Renal pelvis (tissue), 4 donors: ENCODE results near the gene PTTG1IP2. TPM values are rescaled to one million over a fixed set of nuclear protein-coding genes. Genes with fewer than 3 reads are reported as not detected.

Source experiments
- DNase-seq: peaks from one replicate; pipeline ENCODE4 v3.0.0-alpha.2; 2013
- polyA plus RNA-seq, 3 donors: library from polyadenylated mRNA; unstranded; fragments of 120-200 nt; gene quantifications; one replicate each; pipeline ENCODE4 v1.2.1, GENCODE V29; 2013; ENCODE audit not compliant: insufficient read length in 3 of 3

Gene PTTG1IP2
- polyA plus RNA-seq, 3 donors: 0.70 TPM; not detected in 2

- no peak for DNase-seq
These were observed 5.1 kb downstream of the PTTG1IP2 start for GRCh38 chr7:90474284-90475210.

DNA sequence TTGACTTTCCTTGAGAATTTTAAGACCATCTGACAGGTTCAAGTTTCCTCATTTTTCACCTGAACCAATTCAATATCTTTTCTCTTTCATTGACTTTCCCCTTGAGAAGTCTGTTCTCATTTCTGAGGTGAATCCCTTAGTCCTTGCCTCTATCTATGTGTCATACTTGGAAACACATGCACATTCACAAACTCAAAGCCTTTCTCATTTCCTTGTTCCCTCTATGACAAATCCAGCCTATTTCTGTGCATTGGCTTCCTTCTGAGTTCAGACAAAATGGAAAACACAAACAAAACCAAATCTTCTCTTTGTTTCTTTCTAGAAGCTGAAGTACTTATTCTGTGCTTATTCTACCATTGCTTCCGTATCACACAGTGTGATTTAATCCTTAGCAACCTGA lies 13.8 kb downstream of the PTTG1IP2 start:
- DNase-seq: no peak

- DNase-seq: no peak
These were observed 15.3 kb downstream of the PTTG1IP2 start for GRCh38 chr7:90484706-90485105.

DNA sequence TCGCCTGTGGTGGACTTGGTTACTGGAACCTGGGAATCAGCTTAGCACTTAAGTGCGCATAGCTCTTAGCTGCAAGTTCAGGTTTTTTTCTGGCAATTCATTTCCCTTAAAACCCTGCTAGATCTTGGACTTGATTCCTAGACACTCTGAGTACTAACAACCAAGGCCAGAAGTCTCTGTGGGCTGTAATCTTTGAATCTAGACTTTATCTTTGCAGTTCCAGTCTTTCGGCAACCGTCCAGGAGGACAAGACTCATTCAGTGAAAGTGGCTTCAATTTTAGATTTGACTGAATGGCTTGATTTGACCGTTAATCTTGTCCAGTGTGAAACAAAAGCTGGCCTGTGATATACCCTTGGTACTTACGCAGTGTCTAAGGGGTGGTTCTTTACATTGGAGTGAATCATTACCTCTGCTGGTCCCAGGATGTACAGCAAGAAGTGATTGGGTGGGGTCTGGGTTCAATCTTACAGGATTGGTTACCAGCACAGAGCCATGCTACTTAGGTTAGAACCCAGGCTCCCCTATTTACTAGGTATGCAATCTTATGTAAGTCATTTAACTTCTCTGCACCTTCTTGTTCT lies 16.4 kb downstream of the PTTG1IP2 start:
- DNase-seq: no peak

- DNase-seq: no peak
These were observed 18.4 kb downstream of the PTTG1IP2 start for GRCh38 chr7:90487808-90488207.

GRCh38 chr7:90488220-90488619 lies 18.8 kb downstream of the PTTG1IP2 start:
- DNase-seq: no peak

DNA sequence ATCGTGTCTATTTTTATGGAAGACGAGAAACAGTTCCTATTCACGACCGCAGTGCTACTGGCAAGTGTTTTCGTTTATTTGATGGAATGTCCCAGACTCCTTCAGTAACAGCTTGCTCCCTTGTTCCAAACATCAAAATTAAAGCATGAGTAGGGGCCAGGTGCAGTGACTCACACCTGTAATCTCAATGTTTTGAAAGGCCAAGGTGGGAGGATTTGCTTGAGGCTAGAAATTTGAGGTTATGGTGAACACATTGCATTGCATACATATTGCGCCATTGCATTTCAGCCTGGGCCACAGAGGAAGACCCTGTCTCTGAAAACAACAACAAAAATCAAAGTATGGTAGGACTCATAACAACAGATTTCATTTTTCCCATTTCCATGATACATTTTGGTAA lies 22.8 kb downstream of the PTTG1IP2 start:
- DNase-seq: no peak

- DNase-seq: no peak
These were observed 25.8 kb downstream of the PTTG1IP2 start for GRCh38 chr7:90495241-90495640.

DNA sequence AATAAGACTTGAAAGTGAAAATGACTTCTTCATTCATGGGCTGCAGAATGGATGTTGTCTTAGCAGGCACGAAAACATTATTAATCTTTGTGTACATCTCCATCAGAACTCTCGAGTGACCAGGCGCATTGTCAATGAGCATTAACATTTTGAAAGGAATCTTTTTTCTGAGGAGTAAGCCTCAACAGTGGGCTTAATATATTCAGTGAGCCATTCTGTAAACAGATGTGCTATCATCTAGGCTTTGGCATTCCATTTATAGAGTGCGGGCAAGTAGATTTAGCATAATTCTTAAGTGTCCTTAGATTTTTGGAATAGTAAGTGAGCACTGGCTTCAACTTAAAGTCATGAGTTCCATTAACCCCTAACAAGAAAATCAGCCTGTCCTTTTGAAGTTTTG lies 33.1 kb downstream of the PTTG1IP2 start:
- no peak for DNase-seq

GRCh38 chr7:90503367-90503766 lies 33.9 kb downstream of the PTTG1IP2 start:
- DNase-seq: no peak

GRCh38 chr7:90507692-90508091 lies 38.3 kb downstream of the PTTG1IP2 start:
- no peak for DNase-seq

DNA sequence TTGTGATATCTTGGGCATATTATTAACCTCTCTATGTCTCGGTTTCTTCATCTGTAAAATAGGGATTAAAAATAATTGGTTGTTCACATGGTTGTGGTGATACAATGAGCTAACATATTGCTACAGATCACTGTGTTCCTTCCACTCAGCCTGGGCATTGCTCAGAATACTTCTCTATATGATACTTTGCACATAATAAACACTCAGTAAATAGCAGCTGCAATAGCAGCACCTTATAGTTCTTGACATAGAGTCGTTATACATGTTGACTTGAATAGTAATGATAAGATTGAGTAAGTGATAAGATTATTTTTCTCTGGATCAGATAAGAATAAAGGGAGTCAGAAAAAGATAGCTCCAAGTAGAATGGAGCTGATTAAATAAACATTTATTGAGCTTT lies 42.3 kb downstream of the PTTG1IP2 start:
- DNase-seq: no peak

- peak; percentile 2 for DNase-seq
These were observed 43.4 kb downstream of the PTTG1IP2 start for GRCh38 chr7:90512821-90513254.

GRCh38 chr7:90516257-90516656 lies 46.8 kb downstream of the PTTG1IP2 start:
- DNase-seq: no peak

DNA sequence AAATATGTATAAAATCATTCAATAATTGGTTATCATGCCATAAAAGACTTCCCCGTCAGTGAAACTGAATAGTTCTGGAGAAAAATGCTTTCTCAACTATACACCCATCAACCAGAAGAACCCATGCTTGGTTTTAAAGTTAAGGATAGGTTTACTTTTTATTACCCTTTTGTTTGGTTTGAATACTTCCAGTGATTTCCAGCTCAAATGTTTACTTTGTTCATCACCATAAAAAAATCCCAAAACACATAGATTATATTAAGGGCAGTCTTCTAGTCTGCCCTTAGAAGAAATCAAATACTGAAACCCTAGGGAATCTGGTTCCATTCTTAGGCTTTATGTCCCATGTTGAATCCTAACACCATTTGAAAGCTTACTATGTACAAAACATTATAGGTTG lies 49.2 kb downstream of the PTTG1IP2 start:
- DNase-seq: no peak

- no peak for DNase-seq
These were observed 51.0 kb downstream of the PTTG1IP2 start for GRCh38 chr7:90520484-90520883.

- DNase-seq: no peak
These were observed 60.8 kb downstream of the PTTG1IP2 start for GRCh38 chr7:90530263-90530662.

GRCh38 chr7:90532231-90532929 lies 62.9 kb downstream of the PTTG1IP2 start:
- no peak for DNase-seq

DNA sequence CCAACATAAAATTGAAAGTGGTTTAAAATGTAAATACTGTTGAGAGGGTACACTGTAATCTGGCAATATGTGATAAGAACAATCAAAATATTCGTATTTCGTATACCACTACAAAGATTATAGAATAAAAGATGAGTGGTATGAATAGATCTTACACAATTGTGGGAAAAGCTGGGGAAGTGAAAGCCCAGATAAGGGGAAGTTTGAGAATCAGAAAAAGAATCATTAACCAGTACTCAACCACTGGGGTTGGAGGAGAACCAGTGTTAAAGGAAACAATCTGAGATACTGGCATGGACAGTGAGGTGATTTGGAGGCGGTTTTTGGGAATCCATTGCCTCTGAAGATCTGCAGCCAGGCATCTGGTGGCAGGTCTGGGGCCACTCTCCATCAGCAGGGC lies 67.0 kb downstream of the PTTG1IP2 start:
- DNase-seq: no peak

- DNase-seq: no peak
These were observed 69.0 kb downstream of the PTTG1IP2 start for GRCh38 chr7:90538405-90538804.

- no peak for DNase-seq
These were observed 71.0 kb downstream of the PTTG1IP2 start for GRCh38 chr7:90540406-90540805.

DNA sequence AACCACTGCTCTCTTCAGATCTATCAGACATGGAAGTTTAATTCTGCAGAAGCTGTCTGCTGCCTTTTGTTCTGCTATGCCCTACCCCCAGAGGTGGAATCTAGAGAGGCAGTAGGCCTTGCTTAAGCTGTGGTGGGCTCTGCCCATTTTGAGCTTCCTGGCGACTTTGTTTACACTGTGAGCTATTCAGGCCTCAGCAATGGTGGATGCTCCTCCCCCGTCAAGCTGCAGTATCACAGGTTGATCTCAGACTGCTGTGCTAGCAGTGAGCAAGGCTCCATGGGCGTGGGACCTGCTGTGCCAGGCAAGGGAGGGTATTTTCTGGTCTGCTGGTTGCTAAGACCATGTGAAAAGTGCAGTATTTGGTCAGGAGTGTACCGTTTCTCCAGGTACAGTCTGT lies 81.6 kb downstream of the PTTG1IP2 start:
- DNase-seq: no peak

DNA sequence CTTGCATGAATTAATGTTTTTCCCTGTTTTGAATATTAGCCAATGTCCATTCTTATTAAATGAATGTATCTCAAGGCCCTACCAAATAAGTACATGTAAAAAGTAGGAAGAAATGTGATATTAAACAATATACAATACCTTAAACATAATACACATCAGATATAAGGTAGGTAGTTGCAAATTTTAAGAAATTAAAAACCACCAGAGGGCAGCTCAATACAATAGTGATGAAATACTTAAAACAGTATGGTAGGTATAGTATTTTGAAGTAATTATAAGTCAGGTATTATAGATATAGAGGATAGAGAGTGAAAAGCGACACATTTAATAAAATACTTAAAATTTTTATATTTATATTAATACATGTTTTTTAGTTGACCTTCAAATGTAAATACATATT lies 83.1 kb downstream of the PTTG1IP2 start:
- DNase-seq: no peak
